Astrocyte (in vitro differentiated cells and primary cell): Measurements from ENCODE around the gene OLA1. TPM values are rescaled to one million over a fixed set of nuclear protein-coding genes. Genes with fewer than 3 reads are reported as not detected.

ENCODE experiments used
- DNase-seq: peaks from one replicate; pipeline ENCODE4 v3.0.0-alpha.2; 2010; ENCODE audit warnings: low read depth
- FAIRE-seq: peaks from 2 replicates; lab custom pipeline; 2011; peaks lifted over from hg19 to GRCh38; lab: Jason Lieb, UNC
- H2AFZ ChIP-seq: 2 replicates; pipeline ENCODE4 v1.6.0; 2012; ENCODE audit warnings: low read depth, low read length, inconsistent platforms
- H3K27ac ChIP-seq: 2 replicates; pipeline ENCODE4 v1.5.1; 2011; ENCODE audit warnings: low read depth, low read length, inconsistent platforms
- H3K27me3 ChIP-seq: 2 replicates; pipeline ENCODE4 v1.6.0; 2011; ENCODE audit warnings: low read length, inconsistent platforms; ENCODE audit not compliant: insufficient read depth
- H3K36me3 ChIP-seq: 2 replicates; pipeline ENCODE4 v1.5.1; 2011; ENCODE audit warnings: low read length, inconsistent platforms; ENCODE audit not compliant: insufficient read depth
- H3K4me1 ChIP-seq: 2 replicates; pipeline ENCODE4 v1.5.1; 2011; ENCODE audit warnings: low read length, inconsistent platforms; ENCODE audit not compliant: insufficient read depth
- H3K4me2 ChIP-seq: 2 replicates; pipeline ENCODE4 v1.6.0; 2012; ENCODE audit warnings: low read length, inconsistent platforms
- H3K4me3 ChIP-seq: 2 replicates; pipeline ENCODE4 v1.5.1; 2011; ENCODE audit warnings: low read depth, mild to moderate bottlenecking, low read length, inconsistent platforms; ENCODE audit not compliant: insufficient read depth
- H3K79me2 ChIP-seq: 2 replicates; pipeline ENCODE4 v1.6.0; 2012; ENCODE audit warnings: mild to moderate bottlenecking, low read length, inconsistent platforms; ENCODE audit not compliant: insufficient read depth
- H3K9ac ChIP-seq: 2 replicates; pipeline ENCODE4 v1.6.0; 2012; ENCODE audit warnings: mild to moderate bottlenecking, low read length, inconsistent platforms
- H3K9me3 ChIP-seq: 2 replicates; pipeline ENCODE4 v1.5.1; 2012; ENCODE audit warnings: low read depth, mild to moderate bottlenecking, low read length, inconsistent platforms; ENCODE audit not compliant: insufficient read depth
- H4K20me1 ChIP-seq: 2 replicates; pipeline ENCODE4 v1.6.0; 2012; ENCODE audit warnings: low read length, inconsistent platforms; ENCODE audit not compliant: insufficient read depth
- H3K27ac Mint-ChIP-seq: one replicate; pipeline ENCODE4 v1.8.0; 2021; ENCODE audit warnings: mild to moderate bottlenecking, mixed read lengths; ENCODE audit not compliant: unreplicated experiment
- H3K27me3 Mint-ChIP-seq: one replicate; pipeline ENCODE4 v1.8.0; 2021; ENCODE audit warnings: low read depth, mixed read lengths; ENCODE audit not compliant: unreplicated experiment
- H3K36me3 Mint-ChIP-seq: one replicate; pipeline ENCODE4 v1.8.0; 2021; ENCODE audit warnings: low read depth, mixed read lengths; ENCODE audit not compliant: unreplicated experiment
- H3K4me1 Mint-ChIP-seq: one replicate; pipeline ENCODE4 v1.8.0; 2021; ENCODE audit warnings: low read depth, mixed read lengths; ENCODE audit not compliant: unreplicated experiment
- H3K4me3 Mint-ChIP-seq: one replicate; pipeline ENCODE4 v1.8.0; 2021; ENCODE audit warnings: mild to moderate bottlenecking, moderate library complexity, mixed read lengths; ENCODE audit not compliant: unreplicated experiment
- H3K9me3 Mint-ChIP-seq: one replicate; pipeline ENCODE4 v1.8.0; 2021; ENCODE audit warnings: mild to moderate bottlenecking, mixed read lengths; ENCODE audit not compliant: unreplicated experiment
- CTCF ChIP-seq: IDR thresholded peaks from 2 replicates; pipeline ENCODE4 v1.5.1; 2011; ENCODE audit warnings: low read depth, mild to moderate bottlenecking, inconsistent platforms, low read length, moderate library complexity; ENCODE audit not compliant: insufficient read depth
- EZH2 ChIP-seq: IDR thresholded peaks from 2 replicates; pipeline ENCODE4 v1.6.1; 2012; ENCODE audit warnings: mild to moderate bottlenecking, low read length, inconsistent platforms; ENCODE audit not compliant: insufficient read depth
- total RNA-seq: library from RNA; stranded (reverse); gene quantifications from 2 replicates; pipeline ENCODE4 v1.2.1, GENCODE V29; 2021

OLA1 gene
- total RNA-seq, 1 donor from 2014 or later: 104 TPM

GRCh38 chr2:174219321-174219720, 29.0 kb downstream of the OLA1 start:
- H3K4me2 ChIP-seq: no peak overlapping the region
- no peaks in the 10 kb centered on the region for H3K27me3 Mint-ChIP-seq
- H3K4me3 Mint-ChIP-seq: no peak overlapping the region
- H3K79me2 ChIP-seq: peaks cover 49% of the 10 kb centered on the region
- no peaks in the 10 kb centered on the region for H3K4me1 ChIP-seq
- no peak for FAIRE-seq
- H4K20me1 ChIP-seq: peaks cover 33% of the 10 kb centered on the region
- no peak overlapping the region for H3K27ac Mint-ChIP-seq
- H3K4me3 ChIP-seq: no peak overlapping the region
- H3K27me3 ChIP-seq: no peaks in the 10 kb centered on the region
- no peaks in the 10 kb centered on the region for H3K36me3 ChIP-seq
- H3K9ac ChIP-seq: no peak overlapping the region
- H3K9me3 ChIP-seq: no peaks in the 10 kb centered on the region
- H3K27ac ChIP-seq: no peak overlapping the region
- H3K9me3 Mint-ChIP-seq: no peaks in the 10 kb centered on the region
- no peak for TF ChIP-seq CTCF
- TF ChIP-seq EZH2: no peak
- peaks cover 3% of the 10 kb centered on the region for H3K4me1 Mint-ChIP-seq
- no peak overlapping the region for H2AFZ ChIP-seq
- peaks cover under 1% of the 10 kb centered on the region for H3K36me3 Mint-ChIP-seq
- DNase-seq: no peak

GRCh38 chr2:174218773-174219172, 29.6 kb downstream of the OLA1 start:
- Histone ChIP-seq H2AFZ (no peak overlapping the region), H3K27me3 (no peaks in the 10 kb centered on the region), H3K36me3 (no peaks in the 10 kb centered on the region), H3K9me3 (no peaks in the 10 kb centered on the region), H3K79me2 (peaks cover 51% of the 10 kb centered on the region), H3K27ac (no peak overlapping the region), H3K4me3 (no peak overlapping the region), H4K20me1 (peaks cover 33% of the 10 kb centered on the region), H3K4me1 (no peaks in the 10 kb centered on the region), H3K9ac (no peak overlapping the region), H3K4me2 (no peak overlapping the region)
- Mint-ChIP-seq H3K27me3 (no peaks in the 10 kb centered on the region), H3K4me1 (peaks cover 3% of the 10 kb centered on the region), H3K27ac (no peak overlapping the region), H3K36me3 (no peaks in the 10 kb centered on the region), H3K9me3 (no peaks in the 10 kb centered on the region), H3K4me3 (no peak overlapping the region)
- TF ChIP-seq EZH2 (no peak), CTCF (no peak)
- FAIRE-seq (no peak), DNase-seq (no peak)

- Histone ChIP-seq H2AFZ (no peak overlapping the region), H3K4me3 (no peak overlapping the region), H3K4me1 (no peaks in the 10 kb centered on the region), H3K4me2 (no peak overlapping the region), H3K27ac (no peak overlapping the region), H3K79me2 (peaks cover 57% of the 10 kb centered on the region), H3K27me3 (no peaks in the 10 kb centered on the region), H3K9me3 (no peaks in the 10 kb centered on the region), H3K9ac (no peak overlapping the region), H3K36me3 (no peaks in the 10 kb centered on the region), H4K20me1 (peaks cover 35% of the 10 kb centered on the region)
- Mint-ChIP-seq H3K27ac (no peak overlapping the region), H3K36me3 (no peaks in the 10 kb centered on the region), H3K9me3 (no peaks in the 10 kb centered on the region), H3K27me3 (no peaks in the 10 kb centered on the region), H3K4me1 (peaks cover 3% of the 10 kb centered on the region), H3K4me3 (no peak overlapping the region)
- TF ChIP-seq CTCF: no peak
- no peak for TF ChIP-seq EZH2
- FAIRE-seq: no peak
- DNase-seq: no peak
These were observed 30.5 kb downstream of the OLA1 start for GRCh38 chr2:174217869-174218268.
